HepG2 (cell line): Measurements from ENCODE around the gene ST6GALNAC2. TPM values are rescaled to one million over a fixed set of nuclear protein-coding genes. Genes with fewer than 3 reads are reported as not detected.
A peak's percentile ranks its signal among the peaks of the same experiment; 100 is the strongest.

Experiments
- DMTF1 ChIP-seq: sonication (generic); formaldehyde crosslinking; IDR thresholded peaks from 2 replicates; pipeline ENCODE4 v1.4.0; 2020; ENCODE audit warnings: mild to moderate bottlenecking, missing genetic modification reagents
- GLI4 ChIP-seq: sonication (generic); formaldehyde crosslinking; IDR thresholded peaks from 2 replicates; pipeline ENCODE4 v1.5.1; 2020; ENCODE audit warnings: missing genetic modification reagents, mild to moderate bottlenecking, moderate library complexity, borderline replicate concordance
- HNRNPUL1 ChIP-seq: fragments of 200-400 bp; formaldehyde crosslinking; IDR thresholded peaks from 2 replicates; pipeline ENCODE4 v1.6.1; 2017; ENCODE audit warnings: low read depth, mild to moderate bottlenecking, low read length, moderate library complexity
- PRDM10 ChIP-seq: sonication (generic); formaldehyde crosslinking; IDR thresholded peaks from 2 replicates; pipeline ENCODE4 v1.4.0; 2020; ENCODE audit warnings: low read depth, missing genetic modification reagents
- SMAD1 ChIP-seq: sonication (generic); formaldehyde crosslinking; IDR thresholded peaks from 2 replicates; pipeline ENCODE4 v1.4.0; 2020; ENCODE audit warnings: missing genetic modification reagents, low read depth, mild to moderate bottlenecking, borderline replicate concordance
- ZBTB25 ChIP-seq: IDR thresholded peaks from 2 replicates; pipeline ENCODE4 v1.6.1; 2018; ENCODE audit warnings: missing genetic modification reagents
- ZFYVE20 ChIP-seq: sonication (generic); formaldehyde crosslinking; IDR thresholded peaks from 2 replicates; pipeline ENCODE4 v1.8.0; 2023; ENCODE audit warnings: low read depth, mild to moderate bottlenecking, moderate library complexity, missing genetic modification reagents, borderline replicate concordance
- ZNF10 ChIP-seq: sonication (generic); formaldehyde crosslinking; IDR thresholded peaks from 2 replicates; pipeline ENCODE4 v1.4.0; 2020; ENCODE audit warnings: mild to moderate bottlenecking, low read depth, missing genetic modification reagents, borderline replicate concordance
- ZNF318 ChIP-seq: sonication (generic); formaldehyde crosslinking; IDR thresholded peaks from 2 replicates; pipeline ENCODE4 v1.4.0; 2020; ENCODE audit warnings: mild to moderate bottlenecking, missing genetic modification reagents
- polyA plus RNA-seq, 8 experiments: library from polyadenylated mRNA; depleted of rRNA in 3 of 8; stranded (reverse) in 7 of 8; unstranded in 1 of 8; fragments of >200 nt; fragmentation: Illumina TruSeq in 4 of 8; extraction: Trizol in 4 of 8; gene quantifications; 2 replicates each; pipeline versions ENCODE4 v1.2.1 to v1.2.3, GENCODE V29; 2011 to 2016; ENCODE audit warnings: low read depth in 4 of 8, missing spikeins in 1 of 8, mixed read lengths in 1 of 8; ENCODE audit not compliant: insufficient read depth in 1 of 8
- total RNA-seq, 5 experiments: library from RNA; depleted of rRNA; stranded (reverse); fragments of >200 nt; fragmentation: Illumina TruSeq; extraction: Trizol; gene quantifications; 2 replicates each; pipeline ENCODE4 v1.2.3, GENCODE V29; 2016; ENCODE audit warnings: low read depth in 1 of 5

The ST6GALNAC2 gene
- total and polyA plus RNA-seq, 2 of the 13 experiments (the other 11 are each of a cell fraction or from before 2014, with no cell fraction given) = 0.12 to 0.49 TPM

GRCh38 chr17:76585649-76586593 is at the start of gene ST6GALNAC2 (continued):
- TF ChIP-seq ZNF318 (CRISPR knock-in tag) (peak; percentile 14; the same call in 1 of the 2 replicates), DMTF1 (CRISPR knock-in tag) (no peak), ZFYVE20 (CRISPR knock-in tag) (no peak), PRDM10 (CRISPR knock-in tag) (no peak), HNRNPUL1 (no peak), GLI4 (CRISPR knock-in tag) (no peak; the same call in 1 of the 2 replicates), ZBTB25 (CRISPR knock-in tag) (no peak), SMAD1 (CRISPR knock-in tag) (peak; percentile 48; the same call in 1 of the 2 replicates), ZNF10 (CRISPR knock-in tag) (no peak)
